ENCODE results near the gene GRB10.

GRCh38 chr7:50592940-50593339, 189.8 kb downstream of the GRB10 start:
- TF ChIP-seq POLR2A (IDR thresholded peaks at IDR 0.05) (no peak), CTCF (IDR thresholded peaks at IDR 0.05) (no peak)
